HL-60 (cell line): Measurements from ENCODE around the gene SMPD4.
"Not testable (repeated sequence)": the region's sequence is repeated elsewhere in the genome, so short reads cannot be mapped to it uniquely, and the experiment has no call there.

Source experiments
- CTCF ChIP-seq: IDR thresholded peaks from one replicate; pipeline ENCODE4 v1.5.1; 2011; ENCODE audit warnings: low read length, control low read depth, inconsistent platforms; ENCODE audit not compliant: insufficient read depth
- POLR2AphosphoS5 ChIP-seq: IDR thresholded peaks from 2 replicates; pipeline ENCODE4 v1.6.1; 2012; ENCODE audit warnings: low read depth
- REST ChIP-seq: IDR thresholded peaks from 2 replicates; pipeline ENCODE4 v1.6.1; 2012; ENCODE audit warnings: low read depth; ENCODE audit not compliant: insufficient replicate concordance

GRCh38 chr2:130143266-130144039, 37.9 kb downstream of the SMPD4 start:
- TF ChIP-seq CTCF, POLR2AphosphoS5, REST: not testable (repeated sequence)
